ENCODE results near the gene VSX1.
A peak's percentile ranks its signal among the peaks of the same experiment; 100 is the strongest.

Gene VSX1

DNA sequence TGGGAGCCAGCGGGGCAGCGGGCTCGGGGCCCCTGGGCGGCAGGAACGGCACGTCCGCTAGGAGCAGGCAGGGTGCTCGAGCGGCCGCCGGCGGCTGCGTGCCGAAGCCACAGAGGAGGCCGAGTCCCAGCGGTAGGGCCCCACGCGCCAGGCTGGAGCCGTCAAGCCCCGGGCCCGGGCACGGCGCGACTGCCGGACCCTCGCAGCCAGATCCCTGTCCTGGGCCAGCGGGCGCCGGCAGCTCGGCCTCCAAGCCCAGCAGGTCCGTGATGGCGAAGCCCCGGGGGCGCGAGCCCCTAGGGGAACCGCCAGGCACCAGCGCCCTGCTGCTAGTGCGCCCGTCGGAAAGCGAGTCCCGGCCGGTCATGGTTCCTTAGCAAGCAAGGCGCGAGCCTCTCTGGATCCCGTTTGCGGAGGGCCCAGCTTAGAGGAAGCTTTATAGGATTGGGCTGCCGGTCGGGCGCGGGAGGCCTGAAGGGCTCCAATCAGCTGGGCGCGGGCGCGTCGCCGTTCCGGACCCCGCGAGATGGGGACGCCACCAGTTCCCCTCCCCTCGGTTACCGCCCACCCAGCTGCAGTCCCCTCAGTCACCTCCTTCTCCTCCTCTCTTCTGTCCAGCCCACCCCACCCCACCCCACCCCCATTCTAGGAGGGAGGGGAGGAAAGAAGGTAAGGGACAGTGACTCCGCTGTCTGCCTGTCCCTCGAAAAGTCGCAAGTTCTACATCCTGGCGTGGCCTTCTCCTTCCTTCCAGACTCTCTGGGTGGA is at the start of gene VSX1:
VSX1 (minus strand) TSS at position 412 of the 768 bp plus-strand sequence; CDS start at position 367, 45 bp downstream.
- Histone ChIP-seq H2AFZ (peak within 1 kb of the TSS; percentile 91), H3K4me3 (ENCODE audit: low read depth, low read length) (no peak within 1 kb of the TSS)

DNA sequence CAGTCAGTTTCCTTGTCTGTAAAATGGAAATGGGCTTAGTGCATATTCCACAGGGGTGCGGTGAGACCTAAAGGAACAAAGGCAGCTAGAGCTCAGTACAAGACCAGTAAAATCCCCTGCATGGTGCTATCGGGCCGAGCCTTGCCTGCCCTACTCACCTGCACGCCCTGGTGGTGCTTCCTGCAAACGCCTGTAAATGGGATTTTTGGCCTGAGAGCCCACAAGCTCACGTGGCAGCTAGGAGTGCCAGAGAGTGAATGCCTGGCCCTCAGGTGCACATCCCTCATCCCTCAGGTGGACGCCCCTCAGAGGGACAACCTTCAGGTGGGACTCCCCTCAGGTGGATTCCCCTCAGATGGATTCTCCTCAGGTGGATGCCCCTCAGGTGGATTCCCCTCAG is 48.0 kb upstream of the VSX1 start:
- H3K4me1 ChIP-seq: no peaks in the 10 kb centered on the region
- no peak overlapping the region for H2AFZ ChIP-seq
- H3K36me3 ChIP-seq (ENCODE audit: control insufficient read depth, insufficient read depth, low read length): no peaks in the 10 kb centered on the region
- H3K9me3 ChIP-seq (ENCODE audit: control insufficient read depth, low read length): no peaks in the 10 kb centered on the region
- H3K4me3 ChIP-seq (ENCODE audit: low read depth, low read length): no peak overlapping the region
- TF ChIP-seq CTCF (IDR thresholded peaks at IDR 0.05): no peak
- no peak overlapping the region for H3K9ac ChIP-seq
- H3K4me2 ChIP-seq (ENCODE audit: low read length): no peak overlapping the region
- no peaks in the 10 kb centered on the region for H3K27me3 ChIP-seq (ENCODE audit: control insufficient read depth, insufficient read depth, low read length)
- H3K27ac ChIP-seq: no peak overlapping the region
- H3K79me2 ChIP-seq: no peaks in the 10 kb centered on the region

More for the DNA sequence above, at the start of gene VSX1:
- TF ChIP-seq CTCF (IDR thresholded peaks at IDR 0.05): no peak
- no peaks in the 10 kb centered on the region for H3K79me2 ChIP-seq
- no peak within 1 kb of the TSS for H3K9ac ChIP-seq
- H3K36me3 ChIP-seq (ENCODE audit: control insufficient read depth, insufficient read depth, low read length): no peaks in the 10 kb centered on the region
- peaks cover 10% of the 10 kb centered on the region for H3K4me1 ChIP-seq
- H3K4me2 ChIP-seq (ENCODE audit: low read length): no peak within 1 kb of the TSS
- no peak within 1 kb of the TSS for H3K27ac ChIP-seq
- no peaks in the 10 kb centered on the region for H3K9me3 ChIP-seq (ENCODE audit: control insufficient read depth, low read length)
- H3K27me3 ChIP-seq (ENCODE audit: control insufficient read depth, insufficient read depth, low read length): peaks cover 12% of the 10 kb centered on the region

- Histone ChIP-seq H2AFZ (no peak overlapping the region), H3K27ac (no peak overlapping the region), H3K9me3 (ENCODE audit: control insufficient read depth, low read length) (no peaks in the 10 kb centered on the region), H3K36me3 (ENCODE audit: control insufficient read depth, insufficient read depth, low read length) (no peaks in the 10 kb centered on the region), H3K4me2 (ENCODE audit: low read length) (no peak overlapping the region), H3K4me1 (no peaks in the 10 kb centered on the region), H3K27me3 (ENCODE audit: control insufficient read depth, insufficient read depth, low read length) (no peaks in the 10 kb centered on the region), H3K4me3 (ENCODE audit: low read depth, low read length) (no peak overlapping the region), H3K79me2 (no peaks in the 10 kb centered on the region), H3K9ac (no peak overlapping the region)
- TF ChIP-seq CTCF (IDR thresholded peaks at IDR 0.05): no peak
Measured at GRCh38 chr20:25129428-25129827, 47.5 kb upstream of the VSX1 start.

GRCh38 chr20:25128649-25129048 is 46.7 kb upstream of the VSX1 start:
- no peak for TF ChIP-seq CTCF (IDR thresholded peaks at IDR 0.05)
- H3K4me1 ChIP-seq: no peaks in the 10 kb centered on the region
- no peak overlapping the region for H3K4me3 ChIP-seq (ENCODE audit: low read depth, low read length)
- no peaks in the 10 kb centered on the region for H3K79me2 ChIP-seq
- no peak overlapping the region for H3K27ac ChIP-seq
- H3K9me3 ChIP-seq (ENCODE audit: control insufficient read depth, low read length): no peaks in the 10 kb centered on the region
- H3K27me3 ChIP-seq (ENCODE audit: control insufficient read depth, insufficient read depth, low read length): no peaks in the 10 kb centered on the region
- no peak overlapping the region for H3K4me2 ChIP-seq (ENCODE audit: low read length)
- no peak overlapping the region for H2AFZ ChIP-seq
- H3K36me3 ChIP-seq (ENCODE audit: control insufficient read depth, insufficient read depth, low read length): no peaks in the 10 kb centered on the region
- no peak overlapping the region for H3K9ac ChIP-seq

All from parathyroid adenoma (tissue), 2 donors.